Measurements from ENCODE around the gene LGALSL.

GRCh38 chr2:64417624-64418023 is 36.3 kb upstream of the LGALSL start:
- TF ChIP-seq CTCF (IDR thresholded peaks at IDR 0.05) (no peak), POLR2AphosphoS5 (IDR thresholded peaks at IDR 0.05) (no peak)

Data from stomach (tissue), 4 donors.